HG03460 (cell line): ENCODE results near the gene SMIM20.
"Not testable (repeated sequence)": the region's sequence is repeated elsewhere in the genome, so short reads cannot be mapped to it uniquely, and the experiment has no call there.

ENCODE experiments used
- ATAC-seq: cut with Tn5 transposase; IDR thresholded peaks from one replicate; pipeline ENCODE4 v1.9.1; 2021; ENCODE audit not compliant: unreplicated experiment

SMIM20 gene

DNA sequence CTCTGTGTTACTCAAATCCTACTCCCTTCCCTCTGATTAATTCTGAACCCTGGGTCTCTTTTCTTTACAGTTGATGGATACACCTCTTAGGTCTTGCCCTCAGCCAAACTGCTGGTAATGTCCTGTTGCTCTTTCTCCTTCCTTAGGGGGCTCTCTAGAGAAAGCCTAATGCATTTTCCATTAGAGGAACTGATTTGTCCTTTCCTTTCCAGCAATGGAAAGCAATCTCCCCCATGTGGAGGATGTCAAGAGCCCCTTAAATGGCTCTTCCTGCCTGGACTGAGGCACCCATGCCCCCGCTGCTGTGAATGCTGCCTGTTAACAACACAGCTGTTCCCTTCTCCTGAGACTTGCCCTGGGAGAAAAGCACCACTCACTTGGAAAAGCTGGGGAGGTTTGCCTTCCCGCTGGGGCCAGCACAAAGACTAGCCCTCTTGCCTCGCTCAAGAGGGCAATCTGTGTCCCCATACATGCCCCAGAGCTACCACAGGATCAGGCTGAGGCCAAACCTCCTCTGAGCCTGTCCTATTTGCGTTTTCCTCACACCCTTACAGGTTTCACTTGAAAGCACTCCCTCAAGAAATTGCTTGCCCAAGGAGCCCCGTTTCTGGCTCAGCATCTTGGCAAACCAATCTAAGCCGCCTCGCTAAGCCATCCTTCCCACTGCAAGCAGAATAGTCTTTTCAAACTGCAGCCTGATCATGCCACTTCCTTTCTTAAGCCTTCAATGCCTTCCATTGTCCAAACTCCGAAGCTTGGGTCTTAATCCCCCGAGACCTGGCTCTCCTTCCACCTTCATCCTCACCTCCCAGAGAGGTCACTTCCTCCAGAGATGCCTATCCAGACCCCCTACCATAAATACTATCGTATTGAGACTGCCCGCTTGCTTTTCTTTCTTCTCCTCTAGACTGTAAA, 23.2 kb upstream of the SMIM20 start:
- ATAC-seq: no peak

DNA sequence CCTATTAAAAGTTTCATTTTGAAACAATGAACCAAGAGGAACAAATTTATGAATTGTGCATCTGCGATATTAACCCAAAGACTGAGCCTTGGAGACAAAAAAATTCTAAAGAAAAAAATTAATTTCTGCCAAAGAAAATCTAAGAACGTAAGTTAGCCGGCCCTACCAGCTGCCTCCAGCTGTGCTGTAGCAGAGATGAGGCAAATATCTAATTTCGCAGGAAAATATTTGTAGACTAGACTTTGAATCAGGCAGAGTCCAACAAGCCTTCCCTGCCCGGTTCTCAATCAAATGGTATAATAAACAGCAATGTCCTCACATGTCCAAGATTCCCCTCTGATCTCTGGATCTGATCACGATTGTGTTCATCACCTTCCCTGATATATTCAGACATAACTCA, 21.2 kb upstream of the SMIM20 start:
- no peak for ATAC-seq

DNA sequence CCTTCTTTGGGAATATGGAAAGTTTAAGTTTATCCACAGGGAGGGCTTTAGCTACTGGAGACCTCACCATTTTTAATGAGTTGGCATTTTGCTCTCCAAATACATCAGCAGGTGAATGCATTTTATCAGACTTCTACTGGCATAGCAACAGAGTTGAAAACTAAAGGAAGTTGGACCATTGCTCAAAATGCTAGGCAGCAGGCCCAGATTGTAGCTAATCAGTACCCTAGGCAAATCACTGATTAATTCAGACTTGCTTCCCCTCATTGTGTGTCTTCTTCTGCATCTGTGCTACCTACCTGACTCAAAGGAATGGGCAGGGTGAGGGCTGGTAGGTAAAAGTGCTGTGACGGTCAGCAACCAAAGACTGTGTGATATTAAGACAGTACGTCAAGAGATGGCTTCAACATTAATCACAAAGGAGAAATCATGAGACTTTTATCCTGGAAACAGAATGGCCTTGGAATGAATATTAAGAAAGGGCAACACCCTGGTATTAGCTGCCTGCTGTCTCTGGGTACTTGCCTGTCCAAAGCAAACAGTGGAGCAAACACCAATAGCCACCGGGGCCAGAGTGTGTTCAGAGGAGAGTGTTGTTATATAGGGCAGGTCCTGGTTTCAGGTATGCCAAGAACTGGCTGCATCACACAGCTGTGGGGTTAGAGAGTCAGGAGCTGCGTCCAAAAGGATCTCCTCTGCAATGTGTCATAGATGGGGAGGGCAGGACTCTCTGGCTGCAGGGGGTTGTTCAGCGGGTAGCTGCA, 17.1 kb upstream of the SMIM20 start:
- no peak for ATAC-seq

DNA sequence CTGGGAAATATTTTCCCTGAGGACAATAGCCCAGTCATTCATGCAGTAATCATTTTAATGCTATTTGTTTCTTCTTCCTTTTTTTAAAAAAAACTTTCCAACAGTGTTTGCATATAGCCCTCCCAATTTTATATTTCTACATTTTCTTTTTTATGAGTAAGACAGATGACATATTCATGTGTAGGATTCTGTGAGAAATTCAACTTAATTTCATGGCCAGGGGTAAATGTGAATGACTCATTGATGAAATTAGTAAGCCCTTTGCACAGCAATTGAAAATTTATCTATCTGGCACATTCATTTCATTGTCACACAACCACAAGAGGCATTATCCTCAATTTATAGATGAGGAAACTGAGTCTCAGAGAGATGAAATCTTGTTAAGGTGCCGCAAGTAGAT, 13.7 kb upstream of the SMIM20 start:
- no peak for ATAC-seq

DNA sequence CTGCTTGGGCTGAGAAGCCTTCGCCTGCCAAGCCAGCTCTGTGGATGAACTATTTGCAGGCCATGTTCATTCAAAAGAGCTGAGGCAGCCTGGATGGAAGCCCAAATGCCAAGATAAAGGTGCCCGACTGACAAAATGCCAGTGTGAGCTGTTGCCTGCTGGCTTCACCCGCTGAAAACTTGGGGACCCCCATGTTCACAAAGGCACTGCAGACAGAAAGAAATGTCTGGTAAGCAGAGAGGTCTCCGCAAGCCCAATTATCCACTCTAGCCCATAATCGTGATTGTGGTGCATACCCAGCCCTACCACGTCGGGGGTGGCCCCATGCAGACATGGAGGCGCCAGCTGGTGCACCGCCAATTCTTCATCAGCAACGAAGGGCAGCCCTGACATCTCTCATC, 13.0 kb upstream of the SMIM20 start:
- ATAC-seq: no peak

DNA sequence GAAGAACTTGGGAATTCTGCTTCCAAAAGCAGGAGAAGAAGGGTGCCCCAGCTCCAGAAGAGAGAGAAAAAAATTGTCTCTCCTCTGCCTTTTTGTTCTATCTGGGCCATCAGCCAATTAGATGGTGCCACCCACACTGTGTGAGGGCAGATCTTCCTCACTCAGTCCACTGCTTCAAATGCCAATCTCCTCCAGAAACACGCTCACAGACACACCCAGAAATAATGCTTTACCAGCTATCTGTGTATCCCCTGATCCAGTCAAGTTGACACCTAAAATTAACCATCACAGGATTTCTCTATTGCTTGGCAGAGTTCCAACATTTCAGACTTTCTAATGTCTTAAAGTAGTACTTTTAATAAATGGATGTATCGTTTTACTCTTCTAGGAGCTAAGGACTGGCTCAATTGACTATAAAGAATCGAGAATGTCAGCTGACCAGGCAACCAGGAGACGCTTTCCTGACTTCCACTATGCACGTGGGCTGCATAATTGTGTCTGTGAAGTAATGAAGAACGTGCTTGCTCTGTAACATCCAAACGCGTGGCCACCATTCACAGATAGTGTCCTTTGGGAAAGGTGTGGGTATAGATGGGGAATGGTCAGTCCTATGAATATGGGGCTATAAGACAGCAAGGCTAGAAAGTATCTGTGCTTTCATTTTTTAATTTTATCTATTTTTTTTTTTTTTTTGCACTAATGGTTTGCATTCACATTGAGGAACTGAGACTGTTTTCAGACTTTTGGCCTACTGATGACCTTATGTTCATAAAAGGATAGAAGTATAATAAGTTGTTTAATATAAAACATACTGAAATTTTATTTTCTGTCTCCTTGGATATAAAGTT, 9.9 kb upstream of the SMIM20 start:
- ATAC-seq: no peak

DNA sequence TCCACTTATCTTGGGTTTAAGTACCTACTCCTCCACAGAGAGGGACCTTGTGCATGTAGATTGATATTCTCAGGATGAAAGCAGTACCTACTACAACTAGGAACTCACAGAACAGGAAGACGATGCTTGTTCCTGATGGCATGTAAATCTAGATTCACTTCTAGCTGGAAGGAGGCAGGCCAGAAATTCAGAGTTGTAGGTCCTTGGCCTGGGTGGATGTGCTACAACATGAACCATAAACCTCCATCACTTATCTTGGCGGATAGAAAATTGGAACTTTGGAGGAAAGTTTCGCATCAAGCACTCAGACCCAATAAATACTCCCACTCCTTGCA, 9.3 kb upstream of the SMIM20 start:
- no peak for ATAC-seq

DNA sequence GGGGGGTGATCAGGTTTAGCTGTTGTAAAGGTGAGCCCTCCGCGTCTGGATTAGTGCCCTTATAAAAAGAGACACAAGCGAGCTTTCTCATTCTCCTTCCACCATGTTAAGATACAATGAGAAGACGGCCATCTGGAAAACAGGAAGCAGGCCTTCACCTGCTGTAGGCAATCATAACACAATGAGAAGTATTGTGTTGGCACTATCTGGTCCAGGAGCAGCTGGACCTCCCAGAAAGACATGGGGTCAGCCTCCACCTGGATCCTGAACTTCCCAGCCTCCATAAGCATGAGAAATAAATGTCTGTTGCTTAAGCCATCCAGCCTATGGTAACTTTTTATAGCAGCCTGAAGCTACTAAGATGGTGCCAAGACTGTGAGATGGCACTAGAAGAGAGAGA, 8.6 kb upstream of the SMIM20 start:
- ATAC-seq: no peak

DNA sequence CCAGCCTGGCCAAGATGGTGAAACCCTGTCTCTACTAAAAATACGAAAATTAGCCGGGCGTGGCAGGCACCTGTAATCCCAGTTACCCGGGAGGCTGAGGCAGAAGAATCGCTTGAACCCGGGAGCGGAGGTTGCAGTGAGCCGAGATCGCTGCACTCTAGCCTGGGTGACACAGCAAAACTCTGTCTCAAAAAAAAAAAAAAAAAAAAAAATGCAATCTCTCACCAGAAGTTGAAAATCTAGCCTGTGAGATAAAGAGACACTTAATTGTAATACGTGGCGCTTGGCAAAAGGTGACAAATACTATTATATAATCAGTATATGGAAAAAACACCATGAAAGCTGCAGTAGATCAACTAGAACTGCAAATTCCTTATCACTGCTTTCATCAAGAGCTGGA, 7.9 kb upstream of the SMIM20 start:
- not testable (repeated sequence) for ATAC-seq

DNA sequence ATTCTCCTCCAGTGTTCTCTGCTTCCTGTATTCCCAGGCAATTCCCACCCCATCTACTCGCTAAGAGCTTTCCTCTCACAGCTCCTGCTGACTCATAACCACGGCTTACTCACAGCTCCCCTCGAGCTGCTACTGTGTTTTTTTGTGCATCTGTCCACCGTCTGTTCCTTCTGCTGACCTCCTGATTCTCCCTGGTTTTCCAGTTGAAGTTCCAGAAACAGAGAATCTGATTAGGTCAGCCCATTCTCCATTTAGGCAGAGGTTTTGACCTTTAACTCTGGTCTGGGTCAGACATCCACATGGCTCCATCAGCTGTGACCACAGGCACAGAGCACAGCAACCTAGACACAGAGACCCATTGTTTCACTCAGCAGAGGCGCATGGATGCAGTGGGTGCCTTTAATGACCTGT, 5.5 kb upstream of the SMIM20 start:
- no peak for ATAC-seq

DNA sequence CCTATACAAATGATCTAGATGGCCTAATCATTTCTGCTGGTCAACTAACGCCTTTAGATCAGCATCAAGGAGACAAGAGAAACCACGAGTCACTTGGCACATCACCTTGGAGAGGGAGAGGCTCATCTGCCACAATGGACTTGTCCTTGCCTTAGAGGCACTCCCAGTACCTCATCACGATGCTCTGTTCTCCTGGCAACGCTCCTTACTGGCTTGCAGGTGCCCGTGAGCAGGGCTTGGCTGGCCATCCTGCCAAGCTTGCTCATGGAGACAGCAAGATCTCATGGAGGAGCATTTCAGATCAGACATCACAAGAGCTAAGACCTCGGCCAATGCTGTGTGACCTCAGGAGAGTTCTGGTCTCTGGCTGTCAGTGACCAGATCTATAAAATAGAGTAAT, 2.7 kb upstream of the SMIM20 start:
- ATAC-seq: no peak

DNA sequence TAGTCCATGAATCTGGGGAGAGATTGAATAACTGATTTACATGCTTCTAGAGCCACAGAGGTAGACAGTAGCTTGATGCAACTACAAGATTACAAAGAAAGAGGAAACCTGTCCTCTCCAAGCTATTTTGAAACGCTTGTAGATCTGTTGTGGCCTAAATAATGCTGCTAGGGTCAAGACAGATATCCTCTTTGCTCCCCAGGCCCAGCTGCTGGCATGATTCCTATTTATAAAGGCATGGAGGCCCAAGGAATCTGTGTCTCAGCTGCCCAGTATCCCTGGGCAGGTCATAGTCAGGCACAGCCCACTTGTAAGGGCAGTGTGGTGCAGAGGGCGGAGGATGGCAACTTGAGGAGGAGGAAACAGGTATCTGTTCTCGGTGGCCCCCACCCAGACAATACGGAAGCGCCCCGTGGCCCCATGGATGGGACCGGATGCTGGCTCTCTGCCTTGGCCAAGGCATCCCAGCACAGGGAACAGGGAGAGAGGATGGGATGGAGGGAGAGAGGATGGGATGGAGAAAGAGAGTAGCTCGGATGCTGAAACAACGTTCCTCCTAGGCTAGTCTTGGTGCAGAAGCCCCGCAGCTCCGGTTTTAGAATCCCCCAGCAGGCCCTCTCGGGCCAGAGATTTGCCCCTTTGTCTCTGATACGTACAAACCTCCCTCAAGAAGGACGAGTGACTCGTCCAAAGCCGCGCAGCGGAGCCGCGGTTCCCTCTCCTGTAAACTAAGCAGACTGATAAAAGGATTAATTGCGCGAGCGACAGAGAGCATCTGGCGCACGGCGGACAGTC, 767 bp upstream of the SMIM20 start:
- ATAC-seq: peak; percentile 39

DNA sequence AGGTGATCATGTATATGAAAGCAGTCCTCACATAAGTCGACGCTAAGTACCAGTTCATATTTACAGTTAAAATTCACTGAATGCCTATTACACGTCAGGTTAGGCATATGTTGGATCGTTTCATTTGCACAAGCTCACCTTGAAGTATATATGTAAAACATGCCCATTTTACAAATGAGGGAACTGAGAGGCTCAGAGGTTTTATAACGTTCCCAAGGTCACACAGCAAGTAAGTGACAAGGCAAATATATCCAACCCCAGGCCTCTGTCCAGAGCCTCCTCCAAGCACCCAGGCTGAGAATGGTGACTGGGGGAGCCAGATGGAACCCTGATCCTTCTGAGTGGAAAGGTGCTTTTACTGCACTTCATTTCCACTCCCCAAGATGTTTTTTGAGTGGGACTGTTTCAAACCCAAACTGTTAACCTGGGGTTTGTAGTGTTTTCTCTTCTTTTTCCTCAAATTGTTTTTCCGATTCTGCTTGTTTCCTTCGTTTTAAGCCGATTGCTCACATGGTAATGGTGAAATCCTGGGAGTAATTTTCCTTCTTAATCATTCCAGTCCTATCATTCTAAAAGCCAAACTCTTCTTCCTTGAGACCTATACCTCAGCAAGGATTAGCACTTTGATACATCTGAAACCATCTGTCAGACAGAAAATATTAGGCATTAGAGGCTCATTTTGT, 791 bp downstream of the SMIM20 start:
- ATAC-seq: no peak

DNA sequence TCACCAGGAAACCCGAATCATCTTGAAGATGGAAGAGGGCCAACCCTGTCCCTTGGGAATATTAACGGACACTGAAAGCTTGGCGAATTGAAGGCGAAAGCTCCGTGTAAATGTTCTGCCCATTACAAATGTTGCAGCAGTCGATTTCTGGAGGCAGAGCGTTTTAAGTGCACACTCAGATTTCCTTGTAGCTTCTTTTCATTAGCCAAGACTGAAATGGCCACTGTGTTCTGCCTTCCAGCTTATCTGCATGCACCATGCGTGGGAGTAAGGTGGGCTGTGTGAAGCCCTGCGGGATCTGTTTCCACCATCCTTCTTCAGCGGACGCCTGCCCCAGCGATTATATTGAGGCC, 1.3 kb downstream of the SMIM20 start:
- ATAC-seq: no peak

DNA sequence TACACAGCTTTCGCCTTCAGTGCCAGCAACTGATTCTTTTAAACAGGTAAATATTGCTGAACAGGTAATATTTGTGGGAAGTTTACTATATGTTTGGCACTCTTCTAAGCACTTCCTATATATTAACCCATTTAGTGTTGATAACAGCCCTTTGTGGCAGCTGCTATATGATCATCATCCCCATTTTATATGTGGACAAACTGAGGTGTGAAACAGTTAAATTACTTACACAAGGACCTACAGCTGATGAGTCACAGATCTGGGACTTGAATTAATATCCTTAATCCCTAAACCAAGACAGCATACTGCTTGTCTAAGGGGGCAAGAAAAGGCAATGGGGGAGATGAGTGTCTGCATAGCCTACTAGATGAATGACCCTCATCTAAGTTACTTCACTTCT, 2.9 kb downstream of the SMIM20 start:
- no peak for ATAC-seq

DNA sequence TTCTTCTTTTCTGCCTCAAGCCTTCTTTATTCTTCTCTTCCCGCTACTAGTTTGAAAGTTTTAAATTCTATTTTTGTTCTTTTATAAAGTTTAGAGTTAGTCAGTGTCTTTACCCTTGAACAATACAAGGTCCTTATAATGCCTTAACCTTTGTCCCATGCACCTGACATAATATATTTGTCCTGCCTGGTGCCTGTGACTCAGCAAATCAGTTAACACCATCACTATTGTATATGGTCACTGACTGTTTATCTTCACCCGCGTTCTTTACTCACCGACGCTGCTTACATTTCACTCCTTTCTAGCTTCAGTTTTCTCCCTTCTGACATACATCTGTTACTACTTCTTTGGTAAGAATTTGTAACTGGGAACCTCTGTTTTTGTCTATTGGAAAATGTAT, 5.7 kb downstream of the SMIM20 start:
- no peak for ATAC-seq

DNA sequence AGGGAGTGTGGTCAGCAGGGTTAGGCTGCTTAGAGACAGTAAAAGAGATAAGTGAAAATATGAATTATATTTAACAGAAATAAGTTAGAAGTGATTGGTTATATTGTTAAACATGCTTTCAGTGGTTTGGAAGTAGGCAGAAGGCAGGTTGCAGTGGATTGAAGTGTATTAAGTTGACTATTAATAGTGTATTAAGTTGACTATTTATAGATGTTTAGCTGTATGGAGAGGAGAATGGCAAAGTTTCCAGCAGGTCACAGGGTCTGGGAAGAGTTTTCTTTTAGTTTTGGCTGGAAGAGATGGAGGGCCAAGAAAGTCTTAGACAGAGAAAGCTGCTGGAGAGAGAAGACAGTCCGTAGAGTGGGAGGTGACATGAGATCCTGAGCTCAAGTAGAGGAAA, 7.9 kb downstream of the SMIM20 start:
- no peak for ATAC-seq

DNA sequence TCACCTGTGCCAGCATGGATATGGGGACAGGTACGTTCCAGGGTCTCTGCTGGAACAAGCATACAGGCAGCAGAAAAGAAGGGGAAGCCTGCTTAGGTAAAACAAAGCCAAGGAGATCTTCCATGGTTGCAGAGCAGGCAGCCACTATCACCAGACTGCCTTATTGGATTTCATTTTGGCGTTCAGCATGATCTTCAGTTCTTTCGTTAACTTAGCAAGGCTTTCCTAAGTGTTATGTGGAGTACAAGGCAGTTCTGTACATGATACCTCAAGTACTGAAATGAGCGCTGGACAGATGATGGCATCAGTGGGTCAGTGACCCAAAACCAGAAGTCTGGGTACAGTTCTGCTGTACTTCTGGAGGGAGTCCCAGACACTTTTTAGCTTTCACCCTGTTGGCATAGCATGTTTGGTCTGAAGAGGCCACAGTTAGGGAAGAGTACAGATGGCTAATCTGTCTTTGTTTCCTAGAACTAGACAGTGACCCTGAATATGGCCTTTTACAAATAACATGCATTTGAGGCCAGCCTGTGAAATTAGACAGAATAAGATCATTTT, 8.9 kb downstream of the SMIM20 start:
- no peak for ATAC-seq

DNA sequence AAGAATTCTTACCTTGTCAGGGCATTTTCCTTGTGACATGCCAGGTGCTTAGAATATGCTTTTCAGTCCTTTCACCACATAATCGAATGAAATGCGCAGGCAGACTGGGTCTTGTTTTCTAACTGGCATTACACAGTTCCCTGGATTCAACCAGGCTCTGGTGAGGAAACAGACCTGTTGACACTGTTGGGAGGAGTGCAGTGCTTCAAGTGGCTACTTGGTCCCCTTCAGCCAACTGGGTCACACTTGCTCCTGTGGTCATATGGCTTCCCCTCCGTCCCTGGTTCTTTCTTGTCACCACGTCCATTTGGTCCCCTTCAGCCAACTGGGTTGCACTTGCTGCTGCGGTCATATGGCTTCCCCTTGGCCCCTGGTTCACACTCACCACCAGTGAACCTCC, 9.7 kb downstream of the SMIM20 start:
- no peak for ATAC-seq
